Measurements from ENCODE around the gene PSMA8. TPM values are rescaled to one million over a fixed set of nuclear protein-coding genes. Genes with fewer than 3 reads are reported as not detected.
A peak's percentile ranks its signal among the peaks of the same experiment; 100 is the strongest.

The PSMA8 gene
- total RNA-seq, result under 1 TPM; 0.19 to 0.89 (median 0.59) TPM
- 1 to 10 TPM in 1 of 2 donors, under 1 TPM in 1; 0.39 to 1.6 TPM for polyA plus RNA-seq
- total RNA-seq, result not detected

- H3K27ac Mint-ChIP-seq, result peak within 1 kb of the TSS; percentile 72 to 94 (median 85)
- no peaks in the 10 kb centered on the region for H3K36me3 Mint-ChIP-seq
- POLR2A ChIA-PET, result interaction anchor here (0.9 to 1.0 kb wide), 2 partner anchors 42 to 82 kb away, joined by 3 read pairs; no protein-coding TSS in a partner anchor
- CTCF ChIA-PET, result no interaction called here
- H3K4me1 Mint-ChIP-seq, result peaks cover 0 to 13% (median 5%) of the 10 kb centered on the region in 7 donors
- Histone ChIP-seq H3K4me1 (ENCODE audit: control insufficient read depth in 2 of 2, insufficient read depth in 2 of 2, low read length in 2 of 2) (no peaks in the 10 kb centered on the region), H3K27me3 (ENCODE audit: control insufficient read depth in 2 of 2, insufficient read depth in 2 of 2, low read length in 2 of 2) (no peaks in the 10 kb centered on the region), H3K36me3 (ENCODE audit: control insufficient read depth in 2 of 3, insufficient read depth in 3 of 3, low read length in 3 of 3) (no peaks in the 10 kb centered on the region), H3K9me3 (ENCODE audit: control insufficient read depth in 2 of 3, low read length in 3 of 3) (no peaks in the 10 kb centered on the region), H3K4me3 (ENCODE audit: low read length) (peak within 1 kb of the TSS; percentile 38), H3K27ac (ENCODE audit: low read depth, low read length) (peak within 1 kb of the TSS; percentile 75)
- ATAC-seq (peak; percentile 85), DNase-seq (peak; percentile 27 to 68 (median 52))
- peak within 1 kb of the TSS; percentile 56 to 88 (median 81) for H3K4me3 Mint-ChIP-seq
- peaks cover 0 to 10% (median 1%) of the 10 kb centered on the region in 11 donors for H3K9me3 Mint-ChIP-seq
- intact Hi-C loops (cut with micrococcal nuclease), result loop anchor here (1.0 kb wide), 2 partner anchors 42 to 43 kb away; partner anchors contain the start of gene SS18 (in 1 of the 2)
- H3K27me3 Mint-ChIP-seq, result no peaks in the 10 kb centered on the region
Observed at GRCh38 chr18:26133652-26134051, at the start of gene PSMA8. PSMA8 (plus strand) TSS chr18:26133869; CDS start chr18:26133966, 97 bp downstream.

- ChIA-PET POLR2A (no interaction called here), CTCF (no interaction called here)
- H3K4me3 Mint-ChIP-seq, result peak overlapping the region in 1 of 10 donors; percentile 6
- H3K9me3 Mint-ChIP-seq, result peaks cover 0 to 2% (median 0%) of the 10 kb centered on the region in 11 donors
- H3K36me3 Mint-ChIP-seq, result peaks cover 3 to 35% (median 18%) of the 10 kb centered on the region in 5 donors
- no peaks in the 10 kb centered on the region for H3K9me3 ChIP-seq (ENCODE audit: control insufficient read depth in 2 of 3, low read length in 3 of 3)
- no peak overlapping the region for H3K27ac Mint-ChIP-seq
- DNase-seq (no peak), ATAC-seq (no peak)
- peaks cover 22 to 70% (median 65%) of the 10 kb centered on the region in 7 donors for H3K4me1 Mint-ChIP-seq
- H3K4me1 ChIP-seq (ENCODE audit: control insufficient read depth in 2 of 2, insufficient read depth in 2 of 2, low read length in 2 of 2), result peaks cover 9 to 13% of the 10 kb centered on the region in 2 donors
- no peaks in the 10 kb centered on the region for H3K27me3 Mint-ChIP-seq
- H3K27ac ChIP-seq (ENCODE audit: low read depth, low read length), result no peak overlapping the region
- H3K4me3 ChIP-seq (ENCODE audit: low read length), result no peak overlapping the region
- intact Hi-C loops (cut with micrococcal nuclease), result loop anchor here in 1 of 2 donors (5.0 kb wide), 1 partner anchor 33 kb away; no protein-coding TSS in a partner anchor
- H3K27me3 ChIP-seq (ENCODE audit: control insufficient read depth in 2 of 2, insufficient read depth in 2 of 2, low read length in 2 of 2), result no peaks in the 10 kb centered on the region
- peaks cover 0 to 3% (median 0%) of the 10 kb centered on the region in 3 experiments for H3K36me3 ChIP-seq (ENCODE audit: control insufficient read depth in 2 of 3, insufficient read depth in 3 of 3, low read length in 3 of 3)
Observed at GRCh38 chr18:26085056-26085455, 48.6 kb upstream of the PSMA8 start.

- Mint-ChIP-seq H3K36me3 (peaks cover 3 to 27% (median 13%) of the 10 kb centered on the region in 5 donors), H3K27me3 (no peaks in the 10 kb centered on the region), H3K9me3 (peaks cover 0 to 2% (median 0%) of the 10 kb centered on the region in 11 donors), H3K4me3 (peak overlapping the region in 3 of 10 donors; percentile 18 to 97 (median 30)), H3K4me1 (peaks cover 25 to 68% (median 60%) of the 10 kb centered on the region in 7 donors), H3K27ac (peak overlapping the region in 2 of 9 donors; percentile 6 to 20)
- Histone ChIP-seq H3K4me3 (ENCODE audit: low read length) (no peak overlapping the region), H3K36me3 (ENCODE audit: control insufficient read depth in 2 of 3, insufficient read depth in 3 of 3, low read length in 3 of 3) (peaks cover 0 to 7% (median 0%) of the 10 kb centered on the region in 3 experiments), H3K9me3 (ENCODE audit: control insufficient read depth in 2 of 3, low read length in 3 of 3) (no peaks in the 10 kb centered on the region), H3K27me3 (ENCODE audit: control insufficient read depth in 2 of 2, insufficient read depth in 2 of 2, low read length in 2 of 2) (no peaks in the 10 kb centered on the region), H3K27ac (ENCODE audit: low read depth, low read length) (no peak overlapping the region), H3K4me1 (ENCODE audit: control insufficient read depth in 2 of 2, insufficient read depth in 2 of 2, low read length in 2 of 2) (peaks cover 9 to 13% of the 10 kb centered on the region in 2 donors)
- ChIA-PET CTCF (no interaction called here), POLR2A (interaction anchor here (1.1 kb wide), 1 partner anchor 139 kb away, joined by 3 read pairs; no protein-coding TSS in a partner anchor)
- DNase-seq (no peak), ATAC-seq (no peak)
- intact Hi-C loops (cut with micrococcal nuclease), result loop anchor here in 1 of 2 donors (2.0 to 5.0 kb wide), 2 partner anchors 16 to 35 kb away; no protein-coding TSS in a partner anchor
Observed at GRCh38 chr18:26086959-26087358, 46.7 kb upstream of the PSMA8 start.

DNA sequence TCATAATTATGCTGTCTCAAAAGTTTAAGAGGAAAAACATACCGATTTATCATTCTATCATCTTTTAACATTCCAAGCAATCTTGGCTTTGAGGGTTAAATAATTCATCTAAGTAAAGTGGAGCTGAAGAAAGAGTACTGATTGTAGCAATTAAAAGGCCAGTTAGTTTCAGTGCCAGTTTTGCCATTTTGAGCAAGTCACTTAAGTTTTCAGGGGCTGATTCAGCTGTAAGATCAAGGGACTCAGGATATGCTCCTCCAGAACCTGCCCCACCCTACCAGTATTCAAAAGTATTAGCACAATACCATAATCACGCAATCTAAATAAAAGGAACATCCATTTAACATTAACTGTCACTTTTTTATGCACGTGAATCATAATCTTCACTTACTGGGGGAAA, 45.2 kb upstream of the PSMA8 start:
- H3K36me3 Mint-ChIP-seq, result peaks cover 3 to 22% (median 13%) of the 10 kb centered on the region in 5 donors
- H3K36me3 ChIP-seq (ENCODE audit: control insufficient read depth in 2 of 3, insufficient read depth in 3 of 3, low read length in 3 of 3), result peaks cover 0 to 7% (median 0%) of the 10 kb centered on the region in 3 experiments
- H3K4me1 ChIP-seq (ENCODE audit: control insufficient read depth in 2 of 2, insufficient read depth in 2 of 2, low read length in 2 of 2), result peaks cover 9 to 13% of the 10 kb centered on the region in 2 donors
- CTCF ChIA-PET, result interaction anchor here (0.5 kb wide), 1 partner anchor 249 kb away, joined by 3 read pairs; no protein-coding TSS in a partner anchor
- peaks cover 0 to 2% (median 0%) of the 10 kb centered on the region in 11 donors for H3K9me3 Mint-ChIP-seq
- H3K27ac Mint-ChIP-seq, result peak overlapping the region in 7 of 9 donors; percentile 31 to 99 (median 95)
- POLR2A ChIA-PET, result no interaction called here
- H3K4me1 Mint-ChIP-seq, result peaks cover 23 to 61% (median 56%) of the 10 kb centered on the region in 7 donors
- peak overlapping the region; percentile 94 to 99 (median 97) for H3K4me3 Mint-ChIP-seq
- no peaks in the 10 kb centered on the region for H3K27me3 Mint-ChIP-seq
- no peaks in the 10 kb centered on the region for H3K9me3 ChIP-seq (ENCODE audit: control insufficient read depth in 2 of 3, low read length in 3 of 3)
- H3K27me3 ChIP-seq (ENCODE audit: control insufficient read depth in 2 of 2, insufficient read depth in 2 of 2, low read length in 2 of 2), result no peaks in the 10 kb centered on the region
- no peak overlapping the region for H3K27ac ChIP-seq (ENCODE audit: low read depth, low read length)
- ATAC-seq (no peak), DNase-seq (no peak)
- H3K4me3 ChIP-seq (ENCODE audit: low read length), result peak overlapping the region; percentile 95
- intact Hi-C loops (cut with micrococcal nuclease), result loop anchor here in 1 of 2 donors (5.0 kb wide), 1 partner anchor 36 kb away; no protein-coding TSS in a partner anchor

GRCh38 chr18:26089293-26090129, 44.2 kb upstream of the PSMA8 start:
- POLR2A ChIA-PET, result interaction anchor here (0.6 to 0.8 kb wide), 2 partner anchors 46 to 123 kb away, joined by 3 read pairs; no protein-coding TSS in a partner anchor
- Histone ChIP-seq H3K27me3 (ENCODE audit: control insufficient read depth in 2 of 2, insufficient read depth in 2 of 2, low read length in 2 of 2) (no peaks in the 10 kb centered on the region), H3K27ac (ENCODE audit: low read depth, low read length) (peak overlapping the region; percentile 96), H3K4me1 (ENCODE audit: control insufficient read depth in 2 of 2, insufficient read depth in 2 of 2, low read length in 2 of 2) (peaks cover 9 to 13% of the 10 kb centered on the region in 2 donors), H3K9me3 (ENCODE audit: control insufficient read depth in 2 of 3, low read length in 3 of 3) (no peaks in the 10 kb centered on the region), H3K4me3 (ENCODE audit: low read length) (peak overlapping the region; percentile 95), H3K36me3 (ENCODE audit: control insufficient read depth in 2 of 3, insufficient read depth in 3 of 3, low read length in 3 of 3) (peaks cover 0 to 7% (median 0%) of the 10 kb centered on the region in 3 experiments)
- intact Hi-C loops (cut with micrococcal nuclease), result loop anchor here (1.0 to 10.0 kb wide), 10 partner anchors 13 to 1692 kb away; partner anchors contain the start of genes KCTD1 (in 2 of the 2), TAF4B (in 2 of the 2), OSBPL1A (in 1 of the 2) and PSMA8 (in 1 of the 2)
- ATAC-seq, result no peak
- H3K4me3 Mint-ChIP-seq, result peak overlapping the region; percentile 94 to 99 (median 97)
- H3K27me3 Mint-ChIP-seq, result no peaks in the 10 kb centered on the region
- H3K36me3 Mint-ChIP-seq, result peaks cover 3 to 16% (median 11%) of the 10 kb centered on the region in 5 donors
- H3K4me1 Mint-ChIP-seq, result peaks cover 23 to 52% (median 46%) of the 10 kb centered on the region in 7 donors
- peak overlapping the region; percentile 93 to 99 (median 98) for H3K27ac Mint-ChIP-seq
- CTCF ChIA-PET, result interaction anchor here (0.5 kb wide), 1 partner anchor 248 kb away, joined by 3 read pairs; no protein-coding TSS in a partner anchor
- H3K9me3 Mint-ChIP-seq, result peaks cover 0 to 2% (median 0%) of the 10 kb centered on the region in 11 donors
- DNase-seq, result peak in 4 of 9 donors; percentile 4 to 28 (median 10)

All from naive thymus-derived CD4-positive, alpha-beta T cell (primary cell).